ENCODE results near the gene ARID5A.

DNA sequence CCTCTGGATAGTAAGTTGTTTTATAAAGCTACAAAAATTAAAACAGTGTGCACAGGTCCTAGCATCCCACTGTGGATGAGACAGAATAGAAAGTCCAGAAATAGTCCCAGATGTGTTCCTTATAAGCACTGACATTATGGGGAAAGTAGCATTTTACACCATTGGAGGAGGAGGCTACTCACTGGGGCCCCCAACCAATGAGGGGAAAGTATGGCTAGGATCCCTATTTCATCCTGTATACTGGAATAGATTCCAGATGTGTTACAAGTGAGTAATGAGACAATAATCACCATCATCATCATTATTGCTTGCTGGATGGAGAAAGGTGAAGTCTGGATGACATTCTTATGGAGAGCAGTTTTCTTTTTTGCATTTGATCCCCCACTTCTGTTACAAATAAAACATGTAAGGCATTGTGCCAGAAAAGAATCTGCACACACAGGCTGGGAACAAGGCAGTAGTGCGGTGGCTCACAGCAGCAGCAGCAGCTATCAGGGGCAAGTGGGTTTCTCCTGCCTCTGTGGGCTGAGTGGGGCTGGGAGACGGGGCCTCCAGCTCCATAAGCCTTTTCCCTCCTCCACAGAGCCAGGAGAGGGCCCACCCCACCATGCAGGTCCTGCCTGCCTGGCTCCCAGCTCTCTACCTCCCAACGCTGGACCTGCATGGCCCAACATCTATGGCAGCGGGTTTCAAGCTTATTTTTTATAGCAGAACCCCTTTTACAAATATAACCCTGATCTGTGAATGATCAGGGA, 5.0 kb downstream of the ARID5A start:
- TF ChIP-seq POLR2AphosphoS5 (IDR thresholded peaks at IDR 0.05; ENCODE audit: low read depth) (no peak), REST (IDR thresholded peaks at IDR 0.05; ENCODE audit: unreplicated experiment) (no peak), EZH2 (IDR thresholded peaks at IDR 0.05; ENCODE audit: low read depth, unreplicated experiment) (no peak), STAT1 (IDR thresholded peaks at IDR 0.05; ENCODE audit: unreplicated experiment) (no peak), JUNB (IDR thresholded peaks at IDR 0.05; ENCODE audit: unreplicated experiment) (no peak), CREB1 (CRISPR knock-in tag; IDR thresholded peaks at IDR 0.05; ENCODE audit: low read depth) (no peak), EZH2phosphoT487 (IDR thresholded peaks at IDR 0.05; ENCODE audit: unreplicated experiment) (no peak), ZNF331 (CRISPR knock-in tag; IDR thresholded peaks at IDR 0.05; ENCODE audit: low read depth) (no peak), ETS1 (IDR thresholded peaks at IDR 0.05) (no peak), NANOG (IDR thresholded peaks at IDR 0.05; ENCODE audit: borderline replicate concordance) (no peak), ZNF114 (CRISPR knock-in tag; IDR thresholded peaks at IDR 0.05) (no peak)
- TF ChIP-seq, protein P1, sequence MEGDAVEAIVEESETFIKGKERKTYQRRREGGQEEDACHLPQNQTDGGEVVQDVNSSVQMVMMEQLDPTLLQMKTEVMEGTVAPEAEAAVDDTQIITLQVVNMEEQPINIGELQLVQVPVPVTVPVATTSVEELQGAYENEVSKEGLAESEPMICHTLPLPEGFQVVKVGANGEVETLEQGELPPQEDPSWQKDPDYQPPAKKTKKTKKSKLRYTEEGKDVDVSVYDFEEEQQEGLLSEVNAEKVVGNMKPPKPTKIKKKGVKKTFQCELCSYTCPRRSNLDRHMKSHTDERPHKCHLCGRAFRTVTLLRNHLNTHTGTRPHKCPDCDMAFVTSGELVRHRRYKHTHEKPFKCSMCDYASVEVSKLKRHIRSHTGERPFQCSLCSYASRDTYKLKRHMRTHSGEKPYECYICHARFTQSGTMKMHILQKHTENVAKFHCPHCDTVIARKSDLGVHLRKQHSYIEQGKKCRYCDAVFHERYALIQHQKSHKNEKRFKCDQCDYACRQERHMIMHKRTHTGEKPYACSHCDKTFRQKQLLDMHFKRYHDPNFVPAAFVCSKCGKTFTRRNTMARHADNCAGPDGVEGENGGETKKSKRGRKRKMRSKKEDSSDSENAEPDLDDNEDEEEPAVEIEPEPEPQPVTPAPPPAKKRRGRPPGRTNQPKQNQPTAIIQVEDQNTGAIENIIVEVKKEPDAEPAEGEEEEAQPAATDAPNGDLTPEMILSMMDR (conservative IDR thresholded peaks at IDR 0.05; ENCODE audit: low read depth in 2 of 2): no peak
